GM19043 (cell line): Measurements from ENCODE around the gene SP3.
"Not testable (repeated sequence)": the region's sequence is repeated elsewhere in the genome, so short reads cannot be mapped to it uniquely, and the experiment has no call there.

Source experiments
- ATAC-seq: cut with Tn5 transposase; IDR thresholded peaks from one replicate; pipeline ENCODE4 v1.9.1; 2021; ENCODE audit warnings: low read depth; ENCODE audit not compliant: unreplicated experiment

The SP3 gene

DNA sequence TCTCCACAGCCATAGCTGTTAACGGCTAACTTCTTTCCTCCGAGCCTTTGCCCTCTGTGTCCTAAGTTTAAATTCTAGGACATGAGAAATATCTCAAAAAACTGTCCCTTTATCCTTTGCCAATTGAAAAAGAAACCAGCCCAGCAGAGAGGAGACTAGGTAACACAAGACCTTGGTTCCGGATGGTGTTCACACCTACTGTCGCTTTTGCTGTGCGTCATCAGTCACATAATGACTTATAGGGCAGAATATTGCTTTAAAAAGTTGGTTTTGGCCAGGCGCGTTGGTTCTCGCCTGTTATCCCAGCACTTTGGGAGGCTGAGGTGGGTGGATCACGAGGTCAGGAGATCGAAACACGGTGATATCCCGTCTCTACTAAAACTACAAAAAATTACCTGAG, 66.2 kb downstream of the SP3 start:
- ATAC-seq: no peak

DNA sequence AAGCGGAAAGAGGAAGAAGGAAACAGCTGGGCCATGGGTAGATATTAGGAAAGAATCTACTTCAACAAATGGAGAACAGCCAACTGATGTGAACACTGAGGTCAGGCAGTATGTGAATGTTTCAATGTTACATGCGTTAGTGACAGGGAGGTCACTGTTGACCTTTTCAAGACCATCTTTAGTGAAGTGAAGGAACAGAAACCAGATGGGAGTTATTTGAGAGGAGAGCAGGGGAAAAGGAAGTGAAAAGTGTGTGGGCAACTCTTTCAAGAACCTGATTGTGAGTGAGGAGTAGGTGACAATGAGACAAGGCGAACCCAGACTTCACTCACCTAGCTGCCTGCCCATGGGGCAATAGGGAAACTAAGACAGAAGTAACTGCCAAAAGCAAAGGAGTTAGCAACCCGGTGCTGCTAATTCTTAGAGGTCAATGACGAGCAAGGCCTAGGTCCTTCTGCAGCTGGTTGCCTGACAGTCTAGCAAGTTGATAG, 67.0 kb downstream of the SP3 start:
- ATAC-seq: peak; percentile 93

GRCh38 chr2:173896755-173897154, 68.4 kb downstream of the SP3 start:
- no peak for ATAC-seq

GRCh38 chr2:173892341-173892740, 72.8 kb downstream of the SP3 start:
- no peak for ATAC-seq

DNA sequence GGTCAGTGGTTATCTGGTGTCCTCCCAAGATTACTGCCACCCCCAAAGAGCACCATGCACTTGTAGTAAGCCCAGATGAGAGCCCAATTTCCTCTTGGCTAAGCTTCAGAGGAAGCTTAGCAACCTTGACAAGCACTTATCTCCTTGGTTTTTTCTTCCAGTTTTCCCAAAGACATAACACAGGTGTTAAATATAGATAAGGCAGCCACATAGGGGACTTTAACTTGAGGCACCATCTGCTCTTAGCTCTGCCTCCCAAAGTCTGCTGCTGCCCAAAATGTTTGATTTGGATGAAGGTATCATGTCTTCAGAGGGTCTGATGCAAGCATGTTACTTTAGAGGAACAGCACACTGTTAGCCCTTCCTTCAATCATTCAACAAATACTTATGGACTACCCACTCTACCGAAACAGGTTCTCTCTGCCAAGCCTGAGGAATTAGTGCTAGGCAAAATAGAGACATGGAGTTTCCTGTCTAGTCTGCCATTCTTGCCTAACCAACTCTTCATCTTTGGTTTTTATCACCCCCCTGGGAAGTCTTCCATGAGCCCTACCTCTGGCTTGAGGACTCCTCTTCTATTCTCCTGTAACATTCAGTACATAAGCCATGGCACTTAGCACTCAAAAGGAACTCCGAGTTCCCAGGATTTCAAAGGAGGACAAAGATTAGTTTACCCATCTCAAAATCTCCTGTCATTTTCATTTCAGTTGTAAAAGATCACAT, 73.7 kb downstream of the SP3 start:
- no peak for ATAC-seq

DNA sequence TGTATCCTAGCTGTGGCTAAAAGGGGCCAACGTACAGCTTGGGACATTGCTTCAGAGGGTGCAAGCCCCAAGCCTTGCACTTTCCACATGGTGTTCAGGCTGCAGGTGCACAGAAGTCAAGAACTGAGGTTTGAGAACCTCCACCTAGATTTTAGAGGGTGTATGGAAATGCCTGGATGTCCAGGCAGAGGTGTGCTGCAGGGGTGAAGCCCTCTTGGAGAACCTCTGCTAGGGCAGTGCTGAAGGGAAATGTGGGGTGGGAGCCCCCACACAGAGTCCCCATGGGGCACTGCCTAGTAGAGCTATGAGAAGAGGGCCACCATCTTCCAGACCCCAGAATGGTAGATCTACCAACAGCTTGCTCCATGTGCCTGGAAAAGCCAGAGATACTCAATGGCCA, 75.7 kb downstream of the SP3 start:
- not testable (repeated sequence) for ATAC-seq

DNA sequence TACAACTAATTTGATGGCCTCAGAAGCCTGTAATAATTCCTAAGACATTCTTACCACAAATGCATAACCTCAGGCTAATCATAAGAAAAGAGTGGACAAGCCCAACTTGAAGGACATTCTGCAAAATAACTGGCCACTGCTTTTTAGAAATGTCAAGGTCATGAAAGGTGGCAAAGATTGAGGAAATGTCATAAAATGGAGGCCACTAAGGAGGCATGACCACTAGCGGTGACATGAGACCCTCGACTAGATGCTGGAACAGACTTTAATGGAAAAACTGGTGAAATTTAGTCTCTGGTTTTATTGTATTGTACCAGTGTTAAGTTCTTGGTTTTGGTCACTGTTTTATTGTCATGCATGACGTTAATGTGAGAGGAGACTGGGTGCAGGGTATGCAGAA, 78.6 kb downstream of the SP3 start:
- ATAC-seq: no peak

DNA sequence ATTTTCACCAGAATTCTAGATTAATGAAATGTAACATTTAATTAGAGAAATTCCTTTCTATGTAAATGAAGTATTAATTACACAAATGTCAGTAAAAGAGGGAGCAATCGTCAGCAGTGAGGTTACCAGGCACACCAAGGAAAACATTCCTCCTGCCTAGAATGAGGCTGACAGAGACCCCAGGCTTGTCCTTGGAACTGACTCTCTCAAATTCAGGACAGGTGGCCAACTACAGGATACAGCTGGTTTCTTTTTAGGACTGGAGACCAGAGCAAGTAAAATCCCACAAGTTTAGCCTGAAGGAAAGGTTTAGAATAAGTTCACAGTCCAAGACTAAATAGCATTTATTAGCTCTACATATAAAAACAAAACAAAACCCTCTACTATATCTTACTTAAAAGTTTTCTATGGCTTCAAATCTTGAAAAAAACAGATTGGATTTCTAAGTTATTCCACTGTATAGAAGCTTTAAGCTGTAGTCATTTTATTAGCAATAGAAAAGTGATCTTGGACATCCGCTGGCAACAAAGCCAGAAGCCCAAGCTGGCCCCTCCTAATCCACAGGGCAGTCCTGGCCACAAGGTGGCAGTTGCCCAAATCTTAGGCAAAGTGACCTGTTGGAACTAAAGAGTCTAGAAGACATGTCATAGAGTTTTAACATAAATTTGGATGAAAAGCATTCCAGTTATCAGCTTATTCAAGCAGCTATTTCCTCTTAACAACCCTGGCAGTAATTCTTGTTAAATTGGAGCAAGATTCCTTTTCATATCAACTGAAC, 81.0 kb downstream of the SP3 start:
- no peak for ATAC-seq

DNA sequence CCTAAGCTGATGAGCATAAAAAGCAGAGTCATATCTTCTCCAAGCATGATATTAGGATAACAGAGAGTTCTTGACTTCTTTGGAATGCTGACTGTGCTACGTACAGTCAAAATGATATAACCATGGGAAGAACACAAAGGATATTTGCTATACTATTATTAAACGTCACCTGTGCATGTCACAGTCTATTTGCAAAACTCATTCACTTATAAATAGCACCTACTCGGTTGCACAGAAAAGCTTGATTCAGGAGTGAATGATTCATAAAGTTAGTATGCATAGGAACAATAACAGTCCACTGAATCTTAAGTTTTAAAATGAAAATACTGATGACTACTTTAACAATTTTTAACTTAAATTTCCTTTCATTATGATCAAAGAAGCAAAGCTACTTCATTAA, 83.3 kb downstream of the SP3 start:
- ATAC-seq: no peak

GRCh38 chr2:173881461-173881860, 83.7 kb downstream of the SP3 start:
- ATAC-seq: no peak

DNA sequence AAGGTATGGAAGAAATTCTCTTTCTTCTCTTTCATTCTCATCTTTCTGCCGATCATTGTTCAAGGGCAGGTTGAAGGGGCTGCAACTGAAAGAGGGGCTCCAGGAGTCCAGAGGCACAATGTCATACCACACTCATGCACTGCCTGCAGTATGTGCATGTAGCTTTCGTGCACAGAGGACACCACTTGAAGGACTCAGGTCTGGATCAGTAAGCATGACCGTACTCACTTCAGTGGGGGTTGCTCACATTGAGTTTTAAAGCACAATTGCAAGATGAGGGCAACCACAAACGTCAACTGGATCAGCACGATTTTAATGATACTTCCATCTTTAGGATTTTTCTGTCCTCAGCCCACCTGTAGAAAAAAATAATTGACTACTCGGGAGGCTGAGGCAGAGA, 84.6 kb downstream of the SP3 start:
- no peak for ATAC-seq

DNA sequence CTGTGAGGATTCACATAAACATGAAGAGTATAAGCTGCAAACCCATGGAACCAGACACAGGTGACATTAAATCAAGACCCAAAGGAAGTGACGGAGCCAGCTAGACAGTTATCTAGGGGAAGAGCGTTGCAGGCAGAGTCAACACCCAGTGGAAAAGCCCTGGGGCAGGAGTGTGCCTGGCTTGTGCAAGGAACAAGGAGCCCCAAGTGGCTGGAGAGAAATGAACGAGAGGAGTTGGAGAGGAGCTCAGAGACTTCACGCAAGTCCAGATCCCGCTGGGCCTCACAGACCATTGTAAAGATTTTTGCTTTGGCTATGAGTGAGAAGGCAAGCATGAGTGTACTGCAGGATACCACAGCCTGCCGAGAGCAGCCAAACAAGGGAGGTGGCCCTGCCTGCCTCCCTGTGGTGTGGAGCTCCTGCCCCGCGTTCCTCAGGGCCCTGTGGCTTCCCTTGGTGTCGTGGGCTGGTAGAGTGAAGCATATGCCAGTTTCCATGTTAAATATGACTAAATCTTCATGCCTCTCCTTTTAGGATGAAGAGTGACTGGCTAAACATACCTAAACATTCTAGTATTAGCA, 88.2 kb downstream of the SP3 start:
- no peak for ATAC-seq

DNA sequence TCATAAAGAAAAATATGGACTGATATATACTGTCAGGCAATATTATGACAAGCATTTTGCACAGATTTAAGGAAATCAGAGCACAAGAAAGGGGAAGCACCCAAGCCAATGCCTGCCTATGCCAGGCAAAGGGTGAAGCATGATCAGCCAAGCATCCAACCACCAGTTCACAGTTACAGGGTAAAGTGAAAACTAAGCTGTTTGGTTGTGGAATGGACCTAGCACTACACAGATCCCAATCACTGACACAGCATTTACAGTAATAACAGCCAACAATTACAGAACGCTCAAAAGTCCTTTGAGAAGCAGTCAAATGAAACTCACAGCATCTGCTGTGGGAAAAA, 90.3 kb downstream of the SP3 start:
- peak; percentile 88 for ATAC-seq

GRCh38 chr2:173874003-173874893, 90.9 kb downstream of the SP3 start:
- ATAC-seq: peak; percentile 19

DNA sequence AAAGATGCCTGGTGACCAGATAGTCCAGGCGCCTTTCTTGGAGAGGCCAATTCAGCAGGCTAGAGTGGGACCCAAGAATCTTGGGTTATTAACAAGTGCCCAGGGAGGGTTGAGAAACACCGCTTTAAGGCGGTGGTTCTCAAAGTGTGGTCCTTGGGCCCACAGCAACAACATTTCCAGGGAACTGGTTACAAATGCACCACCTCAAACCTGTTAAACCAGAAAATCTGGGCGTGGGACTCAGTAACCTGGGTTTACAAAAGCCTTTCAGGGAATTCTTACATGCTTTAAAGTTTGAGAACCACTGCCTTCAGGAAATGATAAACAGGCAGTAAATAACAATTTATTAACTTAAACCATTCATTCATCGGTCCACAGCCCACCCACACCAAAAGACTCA, 92.5 kb downstream of the SP3 start:
- no peak for ATAC-seq

DNA sequence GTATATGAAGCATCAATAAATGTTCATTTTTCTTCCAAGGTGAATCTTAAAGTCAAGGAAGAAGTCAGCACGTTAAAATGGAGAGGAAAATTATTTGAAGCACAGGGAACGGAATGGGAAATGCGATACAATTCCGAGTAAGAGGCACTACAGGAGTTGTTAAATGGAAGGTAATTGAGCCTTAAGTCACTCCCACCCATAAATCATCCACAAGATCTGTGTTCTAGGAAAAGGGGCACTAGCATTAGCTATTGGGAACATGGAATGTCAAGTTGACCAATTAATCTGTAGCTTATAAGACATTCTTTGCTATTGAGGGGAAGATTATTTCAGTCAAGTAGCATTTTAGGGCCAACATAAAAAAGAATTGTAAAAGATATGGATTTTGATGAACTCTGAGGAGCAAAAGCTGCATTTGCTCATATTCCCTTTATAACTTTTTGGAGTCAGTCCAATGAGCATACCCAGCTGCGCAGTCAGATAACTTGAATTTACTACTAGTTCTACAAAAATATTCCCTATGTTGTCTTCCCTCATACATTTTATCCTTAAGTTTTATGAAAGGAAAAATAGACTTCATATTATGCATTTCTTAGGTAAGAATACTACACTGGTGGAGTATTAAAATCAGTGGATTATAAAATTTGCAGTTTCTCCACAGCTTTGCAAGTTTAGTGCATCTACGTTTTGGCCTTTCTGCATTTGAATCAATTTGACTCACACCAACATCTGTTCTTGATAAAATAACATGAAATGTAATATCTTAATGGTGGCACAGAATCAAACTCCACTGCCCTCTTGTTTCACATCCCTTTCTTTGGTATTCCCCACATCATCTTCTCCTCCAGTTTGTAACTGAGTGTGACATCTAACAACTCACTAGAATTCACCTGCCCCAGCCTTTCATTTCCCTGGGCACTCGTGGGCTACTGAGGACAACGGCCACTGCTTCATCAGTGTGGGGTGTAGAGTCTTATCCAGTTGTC, 95.6 kb downstream of the SP3 start:
- ATAC-seq: no peak

DNA sequence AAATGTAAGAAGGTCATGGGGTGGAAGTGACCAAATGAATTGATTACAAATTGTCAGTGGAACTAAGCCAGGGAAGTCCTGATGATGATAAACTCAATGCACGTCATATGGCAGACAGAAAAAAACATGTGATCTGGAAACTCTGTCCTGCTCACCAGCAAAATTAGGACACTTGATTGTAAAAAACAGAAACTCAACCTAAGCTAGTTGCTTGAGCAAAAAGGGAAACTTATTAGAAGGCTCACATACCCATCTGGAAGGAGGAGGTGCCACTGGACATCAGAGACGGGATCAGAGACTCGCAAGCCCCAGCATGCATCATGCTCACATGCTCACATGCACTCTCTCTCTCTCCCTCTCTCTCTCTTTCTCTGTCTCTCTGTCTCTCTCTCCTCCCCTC, 96.8 kb downstream of the SP3 start:
- ATAC-seq: no peak

GRCh38 chr2:173866874-173867618, 98.1 kb downstream of the SP3 start:
- no peak for ATAC-seq
